H9 (cell line): ENCODE results near the gene NRXN3. TPM values are rescaled to one million over a fixed set of nuclear protein-coding genes. Genes with fewer than 3 reads are reported as not detected.
A peak's percentile ranks its signal among the peaks of the same experiment; 100 is the strongest.

ENCODE experiments used
- DNase-seq: peaks from one replicate; pipeline ENCODE4 v3.0.0-alpha.2; 2017
- H2AFZ ChIP-seq: one replicate; pipeline ENCODE4 v1.6.1; 2013; ENCODE audit warnings: mild to moderate bottlenecking, low read length, control low read depth, moderate library complexity
- H2AK5ac ChIP-seq: 2 replicates; pipeline ENCODE4 v1.6.1; 2013; ENCODE audit warnings: low read length, control low read depth, mixed read lengths; ENCODE audit not compliant: insufficient read length
- H2BK120ac ChIP-seq: one replicate; pipeline ENCODE4 v1.6.1; 2013; ENCODE audit warnings: low read depth, mild to moderate bottlenecking, low read length, control low read depth, inconsistent platforms; ENCODE audit not compliant: poor library complexity, severe bottlenecking
- H2BK12ac ChIP-seq: 2 replicates; pipeline ENCODE4 v1.6.1; 2013; ENCODE audit warnings: low read length, control low read depth, mixed read lengths, low read depth; ENCODE audit not compliant: insufficient read length
- H2BK15ac ChIP-seq: 2 replicates; pipeline ENCODE4 v1.6.1; 2013; ENCODE audit warnings: low read depth, low read length, control low read depth
- H2BK20ac ChIP-seq: one replicate; pipeline ENCODE4 v1.6.1; 2013; ENCODE audit warnings: low read depth, mild to moderate bottlenecking, low read length, control low read depth, inconsistent platforms; ENCODE audit not compliant: poor library complexity, severe bottlenecking
- H2BK5ac ChIP-seq: 2 replicates; pipeline ENCODE4 v1.6.1; 2013; ENCODE audit warnings: low read length, control low read depth, mixed read lengths; ENCODE audit not compliant: insufficient read length
- H3K14ac ChIP-seq: 2 replicates; pipeline ENCODE4 v1.6.1; 2013; ENCODE audit warnings: low read length, control low read depth; ENCODE audit not compliant: insufficient read depth
- H3K18ac ChIP-seq: 2 replicates; pipeline ENCODE4 v1.6.1; 2013; ENCODE audit warnings: low read depth, mild to moderate bottlenecking, mixed read lengths, low read length, control low read depth; ENCODE audit not compliant: insufficient read length
- H3K23ac ChIP-seq: 2 replicates; pipeline ENCODE4 v1.6.1; 2013; ENCODE audit warnings: low read length, control low read depth, mixed read lengths, low read depth; ENCODE audit not compliant: insufficient read length
- H3K23me2 ChIP-seq: 2 replicates; pipeline ENCODE4 v1.6.1; 2013; ENCODE audit warnings: low read depth, mild to moderate bottlenecking, mixed read lengths, low read length, control low read depth; ENCODE audit not compliant: insufficient read length, poor library complexity, severe bottlenecking
- H3K27ac ChIP-seq: 2 replicates; pipeline ENCODE4 v1.5.1; 2013; ENCODE audit warnings: low read length, control low read depth, mixed read lengths, low read depth; ENCODE audit not compliant: insufficient read length
- H3K27me3 ChIP-seq: 2 replicates; pipeline ENCODE4 v1.6.1; 2013; ENCODE audit warnings: low read length, control low read depth, inconsistent platforms; ENCODE audit not compliant: insufficient read depth
- H3K4ac ChIP-seq: 2 replicates; pipeline ENCODE4 v1.6.1; 2013; ENCODE audit warnings: low read depth, mild to moderate bottlenecking, control low read depth, inconsistent platforms, low read length, moderate library complexity
- H3K4me1 ChIP-seq: 2 replicates; pipeline ENCODE4 v1.6.1; 2013; ENCODE audit warnings: low read length, control low read depth, inconsistent platforms; ENCODE audit not compliant: insufficient read depth
- H3K4me2 ChIP-seq: 2 replicates; pipeline ENCODE4 v1.6.1; 2013; ENCODE audit warnings: low read length, control low read depth, mixed read lengths; ENCODE audit not compliant: insufficient read length, insufficient read depth
- H3K56ac ChIP-seq: 2 replicates; pipeline ENCODE4 v1.6.1; 2013; ENCODE audit warnings: low read depth, mild to moderate bottlenecking, mixed read lengths, low read length, control low read depth; ENCODE audit not compliant: insufficient read length
- H3K79me1 ChIP-seq: 2 replicates; pipeline ENCODE4 v1.6.1; 2013; ENCODE audit warnings: low read depth, mild to moderate bottlenecking, moderate library complexity, low read length, control low read depth, inconsistent platforms; ENCODE audit not compliant: insufficient read depth, poor library complexity, severe bottlenecking
- H3K79me2 ChIP-seq: 2 replicates; pipeline ENCODE4 v1.6.1; 2013; ENCODE audit warnings: low read length, control low read depth, inconsistent platforms; ENCODE audit not compliant: insufficient read depth
- H3K9ac ChIP-seq: 2 replicates; pipeline ENCODE4 v1.6.1; 2013; ENCODE audit warnings: low read length, control low read depth, mixed read lengths; ENCODE audit not compliant: insufficient read length; ENCODE audit errors: extremely low read depth
- H3K9me3 ChIP-seq: one replicate; pipeline ENCODE4 v1.6.1; 2013; ENCODE audit warnings: low read depth, low read length, inconsistent platforms; ENCODE audit not compliant: control insufficient read depth
- H3T11ph ChIP-seq: one replicate; pipeline ENCODE4 v1.6.1; 2013; ENCODE audit warnings: mild to moderate bottlenecking, low read length, control low read depth, inconsistent platforms
- H4K20me1 ChIP-seq: one replicate; pipeline ENCODE4 v1.6.1; 2013; ENCODE audit not compliant: control insufficient read depth, insufficient read length, insufficient read depth
- H4K5ac ChIP-seq: 2 replicates; pipeline ENCODE4 v1.6.1; 2013; ENCODE audit warnings: low read depth, mild to moderate bottlenecking, mixed read lengths, low read length, control low read depth; ENCODE audit not compliant: insufficient read length
- H4K8ac ChIP-seq: replicated peaks from 2 replicates; pipeline ENCODE4 v1.6.1; 2013; ENCODE audit warnings: low read length, control low read depth, mixed read lengths, low read depth; ENCODE audit not compliant: insufficient read length
- H4K91ac ChIP-seq: 2 replicates; pipeline ENCODE4 v1.6.1; 2013; ENCODE audit warnings: low read depth, mild to moderate bottlenecking, moderate library complexity, mixed read lengths, low read length, control low read depth; ENCODE audit not compliant: insufficient read length
- H3K27ac Mint-ChIP-seq, 3 experiments: 2 replicates in 2 of 3; 3 replicates in 1 of 3; pipeline ENCODE4 v1.8.0; 2020 to 2021; ENCODE audit warnings: mixed read lengths in 3 of 3, mild to moderate bottlenecking in 1 of 3, moderate library complexity in 1 of 3
- H3K27me3 Mint-ChIP-seq: 2 replicates; pipeline ENCODE4 v1.8.0; 2021; ENCODE audit warnings: low read depth, mild to moderate bottlenecking, moderate library complexity, mixed read lengths
- H3K36me3 Mint-ChIP-seq, 3 experiments: 2 replicates in 2 of 3; 3 replicates in 1 of 3; pipeline ENCODE4 v1.8.0; 2020 to 2021; ENCODE audit warnings: low read depth in 3 of 3, mixed read lengths in 3 of 3; ENCODE audit not compliant: insufficient read depth in 1 of 3
- H3K4me1 Mint-ChIP-seq, 2 experiments: 2 replicates each; pipeline ENCODE4 v1.8.0; 2020; ENCODE audit warnings: mixed read lengths in 2 of 2
- H3K4me3 Mint-ChIP-seq, 2 experiments: 2 replicates in 1 of 2; 3 replicates in 1 of 2; pipeline ENCODE4 v1.8.0; 2020 to 2021; ENCODE audit warnings: mild to moderate bottlenecking in 2 of 2, mixed read lengths in 2 of 2, moderate library complexity in 1 of 2
- H3K9me3 Mint-ChIP-seq, 2 experiments: 2 replicates in 1 of 2; 3 replicates in 1 of 2; pipeline ENCODE4 v1.8.0; 2020; ENCODE audit warnings: mild to moderate bottlenecking in 2 of 2, mixed read lengths in 2 of 2, moderate library complexity in 1 of 2
- WGBS: extraction: QIAGEN DNeasy Blood & Tissue Kit; methylation state at CpG from one replicate; pipeline ENCODE4 v1.1.7; 2013; ENCODE audit warnings: missing lambda C conversion rate, low lambda C conversion rate, mixed read lengths; ENCODE audit not compliant: insufficient read length; ENCODE audit errors: extremely low coverage; 5-methylcytosine and 5-hydroxymethylcytosine counted together
- total RNA-seq: library from RNA; stranded (reverse); gene quantifications from 2 replicates; pipeline ENCODE4 v1.2.1, GENCODE V29; 2021
- TF ChIP-seq, protein P1 (sequence below): fragments of 200-600 bp; sonication (generic); conservative IDR thresholded peaks from 3 replicates; pipeline ENCODE4 v1.8.0; 2021; ENCODE audit warnings: antibody characterized with exemption, mild to moderate bottlenecking

Gene NRXN3
- total RNA-seq, 1 experiment from 2014 or later = 1.8 TPM

DNA sequence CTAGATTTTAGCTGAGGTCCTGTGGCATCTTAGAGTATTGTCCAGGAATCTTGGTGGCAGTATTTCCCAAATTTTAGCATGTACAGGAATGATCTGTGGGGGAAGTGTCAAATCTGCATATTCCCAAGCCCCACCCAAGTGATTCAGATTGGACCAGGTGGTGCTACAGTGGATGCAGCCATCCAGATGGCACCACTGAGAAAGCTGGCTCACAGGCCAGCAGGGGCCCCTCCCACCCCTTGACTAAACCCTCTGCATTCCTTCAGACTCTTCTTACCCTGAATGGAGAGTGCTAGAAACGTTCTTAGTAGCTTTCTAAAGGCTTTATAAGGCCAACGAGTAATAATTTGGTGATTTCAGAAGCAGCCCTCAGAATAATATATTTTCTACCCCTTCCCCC, 255.2 kb downstream of the NRXN3 start:
- Histone ChIP-seq H2AK5ac (no peak overlapping the region), H3K9me3 (no peaks in the 10 kb centered on the region), H4K20me1 (no peaks in the 10 kb centered on the region), H3K23me2 (no peaks in the 10 kb centered on the region), H3K56ac (no peak overlapping the region), H2BK5ac (no peak overlapping the region), H3K79me1 (no peaks in the 10 kb centered on the region), H4K8ac (no peak overlapping the region), H2BK120ac (no peak overlapping the region), H3K4ac (no peak overlapping the region), H3K79me2 (no peaks in the 10 kb centered on the region), H3K4me1 (no peaks in the 10 kb centered on the region; the same call in 1 of the 2 replicates), H3K4me2 (no peak overlapping the region), H2AFZ (no peak overlapping the region), H3K18ac (no peak overlapping the region), H4K91ac (no peak overlapping the region), H3K27ac (no peak overlapping the region), H3K27me3 (no peaks in the 10 kb centered on the region), H2BK12ac (no peak overlapping the region), H2BK20ac (no peak overlapping the region), H4K5ac (no peak overlapping the region), H3T11ph (no peak overlapping the region), H3K9ac (no peak overlapping the region), H3K23ac (no peak overlapping the region), H3K14ac (no peak overlapping the region), H2BK15ac (no peak overlapping the region)
- Mint-ChIP-seq H3K9me3 (no peaks in the 10 kb centered on the region), H3K27ac (0 out of 7 replicates have a peak overlapping the region, but pooled peaks of 1 of the 3 experiments have one; percentile 11), H3K27me3 (no peaks in the 10 kb centered on the region), H3K4me1 (peaks cover 0 to 4% of the 10 kb centered on the region in 2 experiments; a peak in 1 of 4 replicates), H3K36me3 (no peaks in the 10 kb centered on the region), H3K4me3 (no peak overlapping the region)
- TF ChIP-seq, protein P1, sequence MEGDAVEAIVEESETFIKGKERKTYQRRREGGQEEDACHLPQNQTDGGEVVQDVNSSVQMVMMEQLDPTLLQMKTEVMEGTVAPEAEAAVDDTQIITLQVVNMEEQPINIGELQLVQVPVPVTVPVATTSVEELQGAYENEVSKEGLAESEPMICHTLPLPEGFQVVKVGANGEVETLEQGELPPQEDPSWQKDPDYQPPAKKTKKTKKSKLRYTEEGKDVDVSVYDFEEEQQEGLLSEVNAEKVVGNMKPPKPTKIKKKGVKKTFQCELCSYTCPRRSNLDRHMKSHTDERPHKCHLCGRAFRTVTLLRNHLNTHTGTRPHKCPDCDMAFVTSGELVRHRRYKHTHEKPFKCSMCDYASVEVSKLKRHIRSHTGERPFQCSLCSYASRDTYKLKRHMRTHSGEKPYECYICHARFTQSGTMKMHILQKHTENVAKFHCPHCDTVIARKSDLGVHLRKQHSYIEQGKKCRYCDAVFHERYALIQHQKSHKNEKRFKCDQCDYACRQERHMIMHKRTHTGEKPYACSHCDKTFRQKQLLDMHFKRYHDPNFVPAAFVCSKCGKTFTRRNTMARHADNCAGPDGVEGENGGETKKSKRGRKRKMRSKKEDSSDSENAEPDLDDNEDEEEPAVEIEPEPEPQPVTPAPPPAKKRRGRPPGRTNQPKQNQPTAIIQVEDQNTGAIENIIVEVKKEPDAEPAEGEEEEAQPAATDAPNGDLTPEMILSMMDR = no peak
- no CpG with 5 or more reads among the region's 2 CpGs for WGBS
- no peak for DNase-seq
